NCI-H524 (cell line): Measurements from ENCODE around the gene AGBL4.

Experiments used
- DNase-seq, 2 experiments: peaks; one replicate each; lab custom pipeline; 2025; lab: John Stamatoyannopoulos, UW

Gene AGBL4

GRCh38 chr1:48889082-48889481 lies 1134.7 kb downstream of the AGBL4 start:
- DNase-seq = no peak

- DNase-seq = no peak
Observed at GRCh38 chr1:48887796-48888195, 1136.0 kb downstream of the AGBL4 start.

DNA sequence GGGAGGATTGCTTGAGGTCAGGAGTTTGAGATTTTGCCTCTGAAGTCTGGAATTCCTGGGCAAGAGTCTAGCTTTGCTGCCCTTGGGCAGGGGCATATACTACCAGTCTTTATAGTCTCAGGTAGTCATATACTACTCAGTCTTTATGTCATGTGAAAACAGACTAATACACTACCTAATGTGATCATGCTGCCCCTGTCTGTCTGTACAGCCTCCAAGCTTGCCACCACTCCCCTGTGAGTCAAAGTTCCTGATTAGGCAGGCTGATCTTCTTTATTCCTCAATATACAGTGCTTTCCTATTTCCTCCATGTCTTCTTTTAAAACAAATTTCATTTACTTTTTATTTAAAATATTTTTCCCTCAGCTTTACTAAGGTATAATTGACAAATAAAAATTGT lies 1141.7 kb downstream of the AGBL4 start:
- no peak for DNase-seq

- DNase-seq = no peak
Observed at GRCh38 chr1:48878191-48878940, 1145.4 kb downstream of the AGBL4 start.

DNA sequence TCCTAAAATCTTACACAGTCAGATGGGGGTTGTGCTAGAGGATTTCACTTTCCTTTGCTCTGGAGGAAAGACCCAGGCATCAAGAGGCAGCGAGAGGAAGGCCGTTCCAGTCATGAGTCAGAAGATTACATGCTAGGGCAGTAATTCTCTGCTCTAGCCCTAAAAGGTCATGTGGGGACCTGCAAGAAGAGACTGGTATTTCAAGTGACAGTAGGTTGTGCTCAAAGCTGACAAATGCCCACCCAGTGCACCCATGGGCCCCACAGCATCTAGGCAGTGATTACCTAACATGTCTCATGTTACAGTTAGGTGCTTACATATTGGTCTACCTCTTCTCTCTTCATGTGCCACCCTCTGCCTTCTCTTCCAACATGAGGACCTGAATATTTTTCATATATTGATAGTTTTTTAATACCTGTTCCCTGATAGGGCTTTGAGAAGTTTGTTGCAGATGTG lies 1147.4 kb downstream of the AGBL4 start:
- DNase-seq = no peak

GRCh38 chr1:48875552-48876329 lies 1148.0 kb downstream of the AGBL4 start:
- DNase-seq = no peak

- no peak for DNase-seq
Observed at GRCh38 chr1:48873944-48874343, 1149.8 kb downstream of the AGBL4 start.

DNA sequence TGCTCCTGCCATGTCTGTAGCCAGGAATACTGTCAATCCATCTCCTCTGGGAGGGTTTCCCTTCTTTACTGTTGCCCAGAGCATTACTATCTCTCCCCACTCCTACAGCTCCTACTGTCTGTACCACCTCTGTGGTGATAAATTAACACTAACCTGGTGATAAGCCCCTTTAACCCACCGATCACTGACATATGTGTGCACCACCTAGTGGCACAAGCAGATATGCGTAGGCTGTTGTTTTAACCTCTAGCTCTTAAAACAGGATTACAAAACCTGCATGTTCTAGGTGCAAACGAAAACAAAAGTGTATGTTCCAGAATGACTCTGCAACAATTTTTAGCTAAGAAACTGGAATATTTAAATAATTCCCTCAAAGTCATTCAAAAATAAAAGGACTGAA lies 1153.2 kb downstream of the AGBL4 start:
- DNase-seq = peak; percentile 0 to 52

GRCh38 chr1:48869116-48869893 lies 1154.4 kb downstream of the AGBL4 start:
- DNase-seq = no peak

DNA sequence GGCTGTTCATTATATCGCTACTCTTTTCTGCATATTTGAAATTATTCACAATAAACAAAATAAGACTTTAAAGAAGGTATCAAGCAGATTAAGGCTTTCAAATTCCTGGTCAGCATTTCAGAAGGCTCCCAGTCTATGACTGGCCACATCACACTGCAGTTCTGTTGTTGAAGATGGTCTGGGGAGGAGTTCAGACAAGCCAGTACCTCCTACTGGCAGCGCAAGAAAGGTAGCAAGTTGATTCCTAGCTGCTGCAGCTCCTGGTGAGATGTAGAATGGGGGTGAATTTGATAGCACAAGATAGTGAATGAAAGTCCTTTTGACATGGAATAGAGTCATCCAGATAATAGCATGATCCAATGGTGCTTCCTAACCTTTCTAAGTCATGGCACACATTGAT lies 1158.8 kb downstream of the AGBL4 start:
- no peak for DNase-seq

GRCh38 chr1:48859456-48859855 lies 1164.3 kb downstream of the AGBL4 start:
- DNase-seq = no peak

DNA sequence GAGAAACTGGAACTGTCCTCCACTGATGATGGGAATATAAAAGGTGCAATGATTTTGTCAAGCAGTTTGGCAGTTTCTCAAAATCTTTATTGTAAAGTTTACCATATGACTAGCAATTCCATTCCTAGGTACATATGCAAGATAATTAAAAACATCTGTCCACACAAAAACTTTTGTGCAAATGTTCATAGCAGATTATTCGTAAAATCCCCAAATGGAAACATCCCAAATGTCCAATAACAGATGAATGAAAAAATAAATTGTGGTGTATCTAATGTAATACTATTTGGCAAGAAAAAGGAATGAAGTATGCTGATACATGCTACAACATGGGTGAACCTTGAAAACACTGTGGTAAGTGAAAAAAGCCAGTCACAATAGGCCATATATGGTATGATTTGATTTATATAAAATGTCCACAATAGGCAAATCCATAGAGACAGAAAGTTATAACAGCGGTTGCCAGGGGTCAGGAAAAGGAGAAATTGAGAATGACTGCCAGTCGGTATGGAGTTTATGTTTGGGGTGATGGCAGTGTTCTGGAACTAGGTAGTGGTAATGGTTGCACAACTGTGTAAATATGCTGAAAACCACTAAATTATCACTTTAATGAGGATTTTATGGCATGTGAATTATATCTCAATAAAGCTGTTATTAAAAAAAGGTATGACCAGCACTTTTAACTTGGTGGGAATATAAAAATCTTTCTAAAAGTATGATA lies 1165.4 kb downstream of the AGBL4 start:
- DNase-seq = no peak

DNA sequence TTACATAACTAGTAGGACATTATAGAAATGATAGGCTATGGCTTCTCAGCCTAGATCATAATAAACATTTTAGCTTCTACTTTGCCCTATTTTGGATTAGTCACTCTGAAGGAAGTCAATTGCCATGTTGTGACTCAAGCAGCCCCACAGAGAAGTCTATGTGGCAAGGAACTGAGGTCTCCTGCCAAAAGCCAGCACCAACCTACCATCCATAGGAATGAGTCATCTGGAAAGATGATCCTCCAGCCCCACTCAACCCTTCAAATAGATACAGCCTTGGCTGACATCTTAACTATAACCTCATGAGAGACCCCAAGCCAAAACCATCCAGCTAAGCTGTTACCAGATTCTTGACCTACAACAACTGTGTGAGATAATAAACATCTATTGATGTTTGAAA lies 1170.7 kb downstream of the AGBL4 start:
- DNase-seq = no peak

DNA sequence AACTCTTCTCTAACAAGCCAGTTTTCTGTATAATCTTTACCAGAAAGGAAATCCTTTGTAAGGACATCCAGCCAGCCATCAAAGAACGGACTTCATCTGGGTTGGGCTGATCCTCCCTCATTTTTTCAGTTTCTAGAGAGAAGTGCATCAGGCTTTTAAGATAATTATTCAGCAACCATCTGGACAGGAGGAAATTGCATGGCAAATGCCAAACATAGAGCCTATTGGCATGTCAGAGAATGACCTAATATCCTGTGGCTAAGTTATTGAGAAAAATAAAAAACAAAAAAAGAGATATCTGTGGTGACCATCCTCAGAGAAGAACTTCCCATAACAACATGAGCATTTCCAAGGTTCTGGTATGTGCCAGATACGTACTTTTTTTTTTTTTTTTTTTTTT lies 1172.1 kb downstream of the AGBL4 start:
- DNase-seq = peak; percentile 12 to 41

DNA sequence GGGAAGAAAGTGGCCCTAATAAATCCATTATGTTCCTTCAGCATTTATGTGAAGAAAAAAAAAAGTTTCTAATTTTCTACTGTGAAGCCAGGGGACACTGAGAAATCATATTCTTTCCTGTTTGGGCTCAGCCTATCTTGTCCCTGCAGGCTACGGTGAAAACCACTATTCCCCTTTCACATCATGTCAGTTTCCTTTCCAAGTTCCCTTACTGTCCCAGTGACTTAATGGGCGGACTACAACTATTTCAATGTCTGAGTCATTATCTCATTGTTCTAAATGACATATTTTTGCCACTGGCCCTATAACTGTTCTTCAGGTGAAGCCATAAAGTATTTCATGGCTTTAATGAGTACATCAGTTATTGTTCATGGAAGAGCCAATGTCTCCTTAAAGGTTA lies 1175.7 kb downstream of the AGBL4 start:
- no peak for DNase-seq

DNA sequence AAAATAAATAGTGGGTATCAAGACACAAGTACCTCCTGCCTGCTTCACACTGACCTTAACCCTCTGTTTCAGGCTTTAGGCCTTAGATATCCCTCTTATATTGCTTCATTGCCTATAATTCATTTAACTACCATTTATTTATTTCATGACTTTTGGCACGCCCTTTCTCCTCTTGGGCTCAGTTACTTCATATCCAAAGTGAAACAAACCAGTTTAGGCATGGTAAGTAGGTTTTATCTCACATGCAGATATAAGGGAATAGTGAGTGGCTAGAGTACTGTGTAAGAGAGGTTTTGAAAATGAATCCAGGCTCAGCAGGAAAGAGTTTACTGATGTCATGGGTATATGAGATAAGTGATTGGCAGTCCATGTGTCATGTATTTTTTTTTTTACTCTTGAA lies 1177.3 kb downstream of the AGBL4 start:
- DNase-seq = no peak

- DNase-seq = no peak
Observed at GRCh38 chr1:48844187-48844586, 1179.6 kb downstream of the AGBL4 start.

GRCh38 chr1:48841966-48842365 lies 1181.8 kb downstream of the AGBL4 start:
- no peak for DNase-seq

- no peak for DNase-seq
Observed at GRCh38 chr1:48841461-48841860, 1182.3 kb downstream of the AGBL4 start.

- no peak for DNase-seq
Observed at GRCh38 chr1:48831120-48831978, 1192.4 kb downstream of the AGBL4 start.

DNA sequence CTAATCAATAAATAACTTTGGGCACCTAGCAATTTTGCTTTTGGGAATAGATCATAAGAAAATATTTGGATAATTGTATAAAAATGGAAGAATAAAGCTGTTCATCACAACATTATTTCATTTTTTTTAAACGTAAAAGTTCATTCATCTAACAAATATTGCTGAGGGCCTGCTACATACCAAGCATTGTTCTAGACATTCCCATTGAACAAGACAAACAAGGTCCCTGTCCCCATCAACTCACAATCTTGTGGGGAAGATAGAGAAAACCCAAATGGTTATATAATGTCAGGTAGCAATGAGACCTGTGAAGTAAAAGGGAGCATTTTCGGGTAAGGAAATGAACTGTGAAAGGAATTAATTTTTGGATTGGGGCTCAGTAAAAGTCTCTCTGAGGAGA lies 1193.0 kb downstream of the AGBL4 start:
- no peak for DNase-seq
